ENCODE data around the gene PI16.
A peak's percentile ranks its signal among the peaks of the same experiment; 100 is the strongest.

Gene PI16

GRCh38 chr6:36957773-36958271 lies 3.3 kb downstream of the PI16 start:
- no peak for DNase-seq (ENCODE audit: low read depth)

- no peak for DNase-seq (ENCODE audit: low read depth)
Measured at GRCh38 chr6:36958775-36959554, 4.4 kb downstream of the PI16 start.

GRCh38 chr6:36959555-36960250 lies 5.2 kb downstream of the PI16 start:
- no peak for DNase-seq (ENCODE audit: low read depth)

- DNase-seq (ENCODE audit: low read depth), result no peak
Measured at GRCh38 chr6:36961441-36962435, 7.2 kb downstream of the PI16 start.

- peak; percentile 68 for DNase-seq (ENCODE audit: low read depth)
Measured at GRCh38 chr6:36962874-36963273, 8.3 kb downstream of the PI16 start.

GRCh38 chr6:36963451-36964290 lies 9.1 kb downstream of the PI16 start:
- no peak for DNase-seq (ENCODE audit: low read depth)

GRCh38 chr6:36964349-36964748 lies 9.8 kb downstream of the PI16 start:
- DNase-seq (ENCODE audit: low read depth), result no peak

- DNase-seq (ENCODE audit: low read depth), result no peak
Measured at GRCh38 chr6:36964908-36965307, 10.4 kb downstream of the PI16 start.

- DNase-seq (ENCODE audit: low read depth), result no peak
Measured at GRCh38 chr6:36967301-36967700, 12.8 kb downstream of the PI16 start.

GRCh38 chr6:36967757-36968156 lies 13.2 kb downstream of the PI16 start:
- DNase-seq (ENCODE audit: low read depth), result no peak

- DNase-seq (ENCODE audit: low read depth), result no peak
Measured at GRCh38 chr6:36968266-36968977, 13.9 kb downstream of the PI16 start.

- no peak for DNase-seq (ENCODE audit: low read depth)
Measured at GRCh38 chr6:36969240-36969691, 14.7 kb downstream of the PI16 start.

GRCh38 chr6:36969988-36970891 lies 15.7 kb downstream of the PI16 start:
- no peak for DNase-seq (ENCODE audit: low read depth)

GRCh38 chr6:36970892-36971842 lies 16.6 kb downstream of the PI16 start:
- no peak for DNase-seq (ENCODE audit: low read depth)

- no peak for DNase-seq (ENCODE audit: low read depth)
Measured at GRCh38 chr6:36971921-36972673, 17.6 kb downstream of the PI16 start.

- no peak for DNase-seq (ENCODE audit: low read depth)
Measured at GRCh38 chr6:36973190-36973589, 18.7 kb downstream of the PI16 start.

GRCh38 chr6:36973647-36974046 lies 19.1 kb downstream of the PI16 start:
- no peak for DNase-seq (ENCODE audit: low read depth)

Measured in activated T-helper 9 cell treated with anti-CD3 and anti-CD28 coated beads, Interleukin-2, amount 50 U/mL, for 16 hours (primary cell).